ENCODE data around the gene CATSPERE.

DNA sequence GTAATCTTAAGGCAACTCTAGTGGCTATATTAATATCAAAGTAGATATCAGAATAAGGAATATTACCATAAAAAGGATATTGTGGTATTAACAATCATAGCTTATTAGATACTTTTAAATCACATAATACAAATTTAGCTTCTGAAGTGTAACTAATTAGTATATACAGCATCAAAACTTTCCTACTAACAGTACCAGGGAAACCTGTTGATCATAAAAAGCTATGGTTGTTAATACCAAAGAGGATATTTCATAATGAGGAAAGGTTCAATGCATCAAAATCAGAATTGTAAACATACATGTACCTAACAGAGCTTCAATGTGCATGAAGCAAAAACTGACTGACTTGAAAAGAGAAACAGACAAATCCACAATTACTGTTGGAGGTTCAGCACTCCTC, 33.4 kb upstream of the CATSPERE start:
- TF ChIP-seq, protein P1, sequence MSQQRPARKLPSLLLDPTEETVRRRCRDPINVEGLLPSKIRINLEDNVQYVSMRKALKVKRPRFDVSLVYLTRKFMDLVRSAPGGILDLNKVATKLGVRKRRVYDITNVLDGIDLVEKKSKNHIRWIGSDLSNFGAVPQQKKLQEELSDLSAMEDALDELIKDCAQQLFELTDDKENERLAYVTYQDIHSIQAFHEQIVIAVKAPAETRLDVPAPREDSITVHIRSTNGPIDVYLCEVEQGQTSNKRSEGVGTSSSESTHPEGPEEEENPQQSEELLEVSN (IDR thresholded peaks at IDR 0.05; ENCODE audit: borderline replicate concordance in 1 of 2, extremely low read depth in 1 of 2, insufficient read depth in 1 of 2, insufficient read length in 1 of 2, low read depth in 1 of 2, low read length in 1 of 2, poor library complexity in 1 of 2, severe bottlenecking in 1 of 2), result no peak
- TF ChIP-seq, protein P2, sequence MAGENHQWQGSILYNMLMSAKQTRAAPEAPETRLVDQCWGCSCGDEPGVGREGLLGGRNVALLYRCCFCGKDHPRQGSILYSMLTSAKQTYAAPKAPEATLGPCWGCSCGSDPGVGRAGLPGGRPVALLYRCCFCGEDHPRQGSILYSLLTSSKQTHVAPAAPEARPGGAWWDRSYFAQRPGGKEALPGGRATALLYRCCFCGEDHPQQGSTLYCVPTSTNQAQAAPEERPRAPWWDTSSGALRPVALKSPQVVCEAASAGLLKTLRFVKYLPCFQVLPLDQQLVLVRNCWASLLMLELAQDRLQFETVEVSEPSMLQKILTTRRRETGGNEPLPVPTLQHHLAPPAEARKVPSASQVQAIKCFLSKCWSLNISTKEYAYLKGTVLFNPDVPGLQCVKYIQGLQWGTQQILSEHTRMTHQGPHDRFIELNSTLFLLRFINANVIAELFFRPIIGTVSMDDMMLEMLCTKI (IDR thresholded peaks at IDR 0.05; ENCODE audit: partially characterized antibody), result no peak
- TF ChIP-seq ZNF282 (CRISPR knock-in tag; IDR thresholded peaks at IDR 0.05) (no peak), SMARCE1 (IDR thresholded peaks at IDR 0.05) (no peak), POLR2A (conservative IDR thresholded peaks at IDR 0.05) (no peak), CREB1 (IDR thresholded peaks at IDR 0.05) (no peak), CREB1 (CRISPR knock-in tag; IDR thresholded peaks at IDR 0.05) (no peak), TEAD4 (IDR thresholded peaks at IDR 0.05; ENCODE audit: low read length) (no peak), TEAD4 (CRISPR knock-in tag; IDR thresholded peaks at IDR 0.05; ENCODE audit: borderline replicate concordance) (no peak), ATF1 (CRISPR knock-in tag; IDR thresholded peaks at IDR 0.05) (no peak), ATF1 (tag; IDR thresholded peaks at IDR 0.05) (no peak)
- TF ChIP-seq, protein P3, sequence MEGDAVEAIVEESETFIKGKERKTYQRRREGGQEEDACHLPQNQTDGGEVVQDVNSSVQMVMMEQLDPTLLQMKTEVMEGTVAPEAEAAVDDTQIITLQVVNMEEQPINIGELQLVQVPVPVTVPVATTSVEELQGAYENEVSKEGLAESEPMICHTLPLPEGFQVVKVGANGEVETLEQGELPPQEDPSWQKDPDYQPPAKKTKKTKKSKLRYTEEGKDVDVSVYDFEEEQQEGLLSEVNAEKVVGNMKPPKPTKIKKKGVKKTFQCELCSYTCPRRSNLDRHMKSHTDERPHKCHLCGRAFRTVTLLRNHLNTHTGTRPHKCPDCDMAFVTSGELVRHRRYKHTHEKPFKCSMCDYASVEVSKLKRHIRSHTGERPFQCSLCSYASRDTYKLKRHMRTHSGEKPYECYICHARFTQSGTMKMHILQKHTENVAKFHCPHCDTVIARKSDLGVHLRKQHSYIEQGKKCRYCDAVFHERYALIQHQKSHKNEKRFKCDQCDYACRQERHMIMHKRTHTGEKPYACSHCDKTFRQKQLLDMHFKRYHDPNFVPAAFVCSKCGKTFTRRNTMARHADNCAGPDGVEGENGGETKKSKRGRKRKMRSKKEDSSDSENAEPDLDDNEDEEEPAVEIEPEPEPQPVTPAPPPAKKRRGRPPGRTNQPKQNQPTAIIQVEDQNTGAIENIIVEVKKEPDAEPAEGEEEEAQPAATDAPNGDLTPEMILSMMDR (IDR thresholded peaks at IDR 0.05 in 2 of 3, conservative IDR thresholded peaks at IDR 0.05 in 1 of 3; ENCODE audit: insufficient read depth in 2 of 3, low read depth in 1 of 3, low read length in 3 of 3), result no peak
- TF ChIP-seq, protein P4, sequence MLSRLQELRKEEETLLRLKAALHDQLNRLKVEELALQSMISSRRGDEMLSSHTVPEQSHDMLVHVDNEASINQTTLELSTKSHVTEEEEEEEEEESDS (CRISPR knock-in tag; IDR thresholded peaks at IDR 0.05), result no peak
- TF ChIP-seq, protein P5, sequence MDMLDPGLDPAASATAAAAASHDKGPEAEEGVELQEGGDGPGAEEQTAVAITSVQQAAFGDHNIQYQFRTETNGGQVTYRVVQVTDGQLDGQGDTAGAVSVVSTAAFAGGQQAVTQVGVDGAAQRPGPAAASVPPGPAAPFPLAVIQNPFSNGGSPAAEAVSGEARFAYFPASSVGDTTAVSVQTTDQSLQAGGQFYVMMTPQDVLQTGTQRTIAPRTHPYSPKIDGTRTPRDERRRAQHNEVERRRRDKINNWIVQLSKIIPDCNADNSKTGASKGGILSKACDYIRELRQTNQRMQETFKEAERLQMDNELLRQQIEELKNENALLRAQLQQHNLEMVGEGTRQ (CRISPR knock-in tag; IDR thresholded peaks at IDR 0.05), result no peak
